ENCODE results near the gene ZC3H12D.

The ZC3H12D gene

GRCh38 chr6:149482545-149483333 lies 2.1 kb downstream of the ZC3H12D start:
- no peak for TF ChIP-seq ZFX (IDR thresholded peaks at IDR 0.05; ENCODE audit: borderline replicate concordance)
- no peak for TF ChIP-seq CTCF (IDR thresholded peaks at IDR 0.05)
- H3K27ac ChIP-seq, result no peak overlapping the region

- H3K27ac ChIP-seq, result no peak overlapping the region
- no peak for TF ChIP-seq CTCF (IDR thresholded peaks at IDR 0.05)
Measured at GRCh38 chr6:149480502-149481280, 4.1 kb downstream of the ZC3H12D start.

- no peak for TF ChIP-seq ZFX (IDR thresholded peaks at IDR 0.05; ENCODE audit: borderline replicate concordance)
- TF ChIP-seq CTCF (IDR thresholded peaks at IDR 0.05), result no peak
- no peak overlapping the region for H3K27ac ChIP-seq
Measured at GRCh38 chr6:149478631-149479314, 6.0 kb downstream of the ZC3H12D start.

- no peak overlapping the region for H3K27ac ChIP-seq
- TF ChIP-seq CTCF (IDR thresholded peaks at IDR 0.05), result no peak
- TF ChIP-seq ZFX (IDR thresholded peaks at IDR 0.05; ENCODE audit: borderline replicate concordance), result no peak
Measured at GRCh38 chr6:149477544-149477943, 7.3 kb downstream of the ZC3H12D start.

GRCh38 chr6:149476789-149477455 lies 7.9 kb downstream of the ZC3H12D start:
- H3K27ac ChIP-seq, result no peak overlapping the region
- TF ChIP-seq ZFX (IDR thresholded peaks at IDR 0.05; ENCODE audit: borderline replicate concordance) (no peak), CTCF (IDR thresholded peaks at IDR 0.05) (no peak)

GRCh38 chr6:149474108-149474935 lies 10.5 kb downstream of the ZC3H12D start:
- no peak overlapping the region for H3K27ac ChIP-seq
- TF ChIP-seq CTCF (IDR thresholded peaks at IDR 0.05) (no peak), ZFX (IDR thresholded peaks at IDR 0.05; ENCODE audit: borderline replicate concordance) (no peak)

Measured in 22Rv1 (cell line).